GM08714 (cell line): ENCODE data around the gene DIP2C.
"Not testable (repeated sequence)": the region's sequence is repeated elsewhere in the genome, so short reads cannot be mapped to it uniquely, and the experiment has no call there.

Source experiments
- H3K4me3 ChIP-seq: fragments of 200-500 bp; sonication (Bioruptor generic); 2 replicates; pipeline ENCODE4 v1.5.1; 2014; ENCODE audit warnings: mild to moderate bottlenecking, low read length, inconsistent platforms
- ZNF274 ChIP-seq: IDR thresholded peaks from 2 replicates; pipeline ENCODE4 v1.6.1; 2012; ENCODE audit warnings: mild to moderate bottlenecking, low read depth, low read length

The DIP2C gene

GRCh38 chr10:525565-526315 lies 163.7 kb downstream of the DIP2C start:
- TF ChIP-seq ZNF274: no peak
- no peak overlapping the region for H3K4me3 ChIP-seq

- no peak for TF ChIP-seq ZNF274
- no peak overlapping the region for H3K4me3 ChIP-seq
These were observed 165.5 kb downstream of the DIP2C start for GRCh38 chr10:523925-524324.

GRCh38 chr10:522350-522749 lies 167.1 kb downstream of the DIP2C start:
- TF ChIP-seq ZNF274: no peak
- H3K4me3 ChIP-seq: no peak overlapping the region

GRCh38 chr10:521261-522250 lies 167.9 kb downstream of the DIP2C start:
- no peak for TF ChIP-seq ZNF274
- no peak overlapping the region for H3K4me3 ChIP-seq

GRCh38 chr10:520402-520787 lies 169.1 kb downstream of the DIP2C start:
- no peak for TF ChIP-seq ZNF274
- no peak overlapping the region for H3K4me3 ChIP-seq

- TF ChIP-seq ZNF274: no peak
- no peak overlapping the region for H3K4me3 ChIP-seq
These were observed 169.6 kb downstream of the DIP2C start for GRCh38 chr10:519716-520401.

GRCh38 chr10:519055-519715 lies 170.3 kb downstream of the DIP2C start:
- no peak overlapping the region for H3K4me3 ChIP-seq
- TF ChIP-seq ZNF274: no peak

- no peak for TF ChIP-seq ZNF274
- H3K4me3 ChIP-seq: no peak overlapping the region
These were observed 171.5 kb downstream of the DIP2C start for GRCh38 chr10:517872-518475.

- TF ChIP-seq ZNF274: no peak
- H3K4me3 ChIP-seq: no peak overlapping the region
These were observed 172.1 kb downstream of the DIP2C start for GRCh38 chr10:517241-517830.

- no peak for TF ChIP-seq ZNF274
- H3K4me3 ChIP-seq: no peak overlapping the region
These were observed 172.7 kb downstream of the DIP2C start for GRCh38 chr10:516764-517163.

- no peak for TF ChIP-seq ZNF274
These were observed 173.8 kb downstream of the DIP2C start for GRCh38 chr10:515674-516073.

GRCh38 chr10:514137-514671 lies 175.3 kb downstream of the DIP2C start:
- H3K4me3 ChIP-seq: no peak overlapping the region; the same call in 1 of the 2 replicates
- no peak for TF ChIP-seq ZNF274

More at GRCh38 chr10:515674-516073, 173.8 kb downstream of the DIP2C start:
- H3K4me3 ChIP-seq: no peak overlapping the region

- no peak for TF ChIP-seq ZNF274
- H3K4me3 ChIP-seq: no peak overlapping the region
These were observed 176.1 kb downstream of the DIP2C start for GRCh38 chr10:513393-513792.

GRCh38 chr10:512661-513060 lies 176.8 kb downstream of the DIP2C start:
- H3K4me3 ChIP-seq: not testable (repeated sequence)
